Measurements from ENCODE around the gene EGFL7.

DNA sequence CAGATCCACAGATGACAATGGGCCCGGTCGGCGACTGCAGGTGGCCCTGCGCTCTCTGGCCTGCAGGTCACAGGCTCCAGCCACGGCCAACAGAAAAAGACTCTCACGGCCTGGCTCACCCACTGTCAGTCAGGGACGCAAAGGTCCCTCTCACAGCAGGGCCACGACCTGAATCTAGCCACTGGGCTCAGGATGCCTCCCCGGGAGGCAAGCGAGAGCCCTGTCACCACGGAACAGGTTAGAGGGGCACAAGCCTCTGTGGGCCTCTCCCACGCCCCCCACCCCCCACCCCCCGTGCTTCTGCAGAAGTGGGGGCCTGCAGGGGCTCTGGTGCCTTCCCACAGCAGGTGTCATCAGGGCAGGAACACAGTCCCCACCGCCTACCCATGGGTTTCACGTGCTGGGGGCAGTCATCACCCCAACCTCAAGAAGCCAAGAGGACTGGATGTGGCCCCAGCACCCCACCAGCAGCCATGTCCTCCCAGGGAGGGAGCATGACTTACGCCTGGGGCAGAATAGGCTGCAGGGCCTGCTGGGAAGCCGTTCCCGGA lies 17.3 kb upstream of the EGFL7 start:
- TF ChIP-seq, protein P1, sequence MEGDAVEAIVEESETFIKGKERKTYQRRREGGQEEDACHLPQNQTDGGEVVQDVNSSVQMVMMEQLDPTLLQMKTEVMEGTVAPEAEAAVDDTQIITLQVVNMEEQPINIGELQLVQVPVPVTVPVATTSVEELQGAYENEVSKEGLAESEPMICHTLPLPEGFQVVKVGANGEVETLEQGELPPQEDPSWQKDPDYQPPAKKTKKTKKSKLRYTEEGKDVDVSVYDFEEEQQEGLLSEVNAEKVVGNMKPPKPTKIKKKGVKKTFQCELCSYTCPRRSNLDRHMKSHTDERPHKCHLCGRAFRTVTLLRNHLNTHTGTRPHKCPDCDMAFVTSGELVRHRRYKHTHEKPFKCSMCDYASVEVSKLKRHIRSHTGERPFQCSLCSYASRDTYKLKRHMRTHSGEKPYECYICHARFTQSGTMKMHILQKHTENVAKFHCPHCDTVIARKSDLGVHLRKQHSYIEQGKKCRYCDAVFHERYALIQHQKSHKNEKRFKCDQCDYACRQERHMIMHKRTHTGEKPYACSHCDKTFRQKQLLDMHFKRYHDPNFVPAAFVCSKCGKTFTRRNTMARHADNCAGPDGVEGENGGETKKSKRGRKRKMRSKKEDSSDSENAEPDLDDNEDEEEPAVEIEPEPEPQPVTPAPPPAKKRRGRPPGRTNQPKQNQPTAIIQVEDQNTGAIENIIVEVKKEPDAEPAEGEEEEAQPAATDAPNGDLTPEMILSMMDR (IDR thresholded peaks at IDR 0.05), result no peak
- TF ChIP-seq POLR2A (IDR thresholded peaks at IDR 0.05), result no peak

Measured in vagina (tissue), 2 donors.